Prostate gland (tissue), 2 donors: ENCODE data around the gene VSIG2.

Source experiments
- CTCF ChIP-seq, 4 experiments: fragments of 200-600 bp in 2 of 4; fragments of 450-650 bp in 2 of 4; sonication (generic) in 2 of 4; IDR thresholded peaks; 1 replicate in 3 of 4; 2 replicates in 1 of 4; pipeline ENCODE4 v1.5.1; 2016 to 2019; ENCODE audit warnings: antibody characterized with exemption in 4 of 4, mild to moderate bottlenecking in 2 of 4, moderate library complexity in 2 of 4
- POLR2A ChIP-seq: fragments of 450-650 bp; IDR thresholded peaks from one replicate; pipeline ENCODE4 v1.6.1; 2016; ENCODE audit warnings: antibody characterized with exemption, mild to moderate bottlenecking
- POLR2AphosphoS5 ChIP-seq: sonication (generic); formaldehyde crosslinking; IDR thresholded peaks from one replicate; pipeline ENCODE4 v1.6.1; 2017; ENCODE audit warnings: antibody characterized with exemption

GRCh38 chr11:124762624-124763155 is 10.6 kb upstream of the VSIG2 start:
- TF ChIP-seq CTCF (IDR thresholded peaks at IDR 0.05) (no peak), POLR2AphosphoS5 (no peak), POLR2A (no peak)
